Calu3 (cell line): Measurements from ENCODE around the gene CD55. TPM values are rescaled to one million over a fixed set of nuclear protein-coding genes. Genes with fewer than 3 reads are reported as not detected.

Experiments
- BruUV-seq: library from RNA; stranded (reverse); fragments of 400-500 nt; replicated peaks from 2 replicates; lab custom pipeline; 2021; lab: Mats Ljungman, UMichigan
- CTCF ChIA-PET: fragments of 300-600 bp; sonication (Branson Sonifier 250); formaldehyde crosslinking; loops from one replicate; lab custom pipeline; 2022; ENCODE audit warnings: antibody characterized with exemption; lab: Charles Lee
- DNase-seq: peaks from one replicate; pipeline ENCODE4 v3.0.0; 2022
- H3K27ac Mint-ChIP-seq: one replicate; pipeline ENCODE4 v1.8.0; 2022; ENCODE audit warnings: mixed read lengths; ENCODE audit not compliant: unreplicated experiment
- H3K27me3 Mint-ChIP-seq: one replicate; pipeline ENCODE4 v1.8.0; 2022; ENCODE audit warnings: mixed read lengths; ENCODE audit not compliant: unreplicated experiment
- H3K36me3 Mint-ChIP-seq: one replicate; pipeline ENCODE4 v1.8.0; 2022; ENCODE audit warnings: mild to moderate bottlenecking, moderate library complexity, mixed read lengths; ENCODE audit not compliant: insufficient read depth, unreplicated experiment
- H3K4me1 Mint-ChIP-seq: one replicate; pipeline ENCODE4 v1.8.0; 2022; ENCODE audit warnings: mild to moderate bottlenecking, low read depth, mixed read lengths; ENCODE audit not compliant: unreplicated experiment
- H3K4me3 Mint-ChIP-seq: one replicate; pipeline ENCODE4 v1.8.0; 2022; ENCODE audit warnings: mild to moderate bottlenecking, low read depth, moderate library complexity, mixed read lengths; ENCODE audit not compliant: unreplicated experiment
- H3K9me3 Mint-ChIP-seq: one replicate; pipeline ENCODE4 v1.8.0; 2022; ENCODE audit warnings: low read depth, mixed read lengths; ENCODE audit not compliant: unreplicated experiment
- CTCF ChIP-seq: fragments of 200-600 bp; IDR thresholded peaks from one replicate; pipeline ENCODE4 v1.8.0; 2022; ENCODE audit warnings: antibody characterized with exemption; ENCODE audit not compliant: unreplicated experiment
- intact Hi-C: fragments of 100-400 bp; cut with micrococcal nuclease; formaldehyde crosslinking; loops from one replicate; pipeline ENCODE4 v1.10.0; 2022; ENCODE audit not compliant: unreplicated experiment
- total RNA-seq: library from RNA; stranded (reverse); gene quantifications from 2 replicates; pipeline ENCODE4 v1.2.3, GENCODE V29; 2022

Gene CD55
- total RNA-seq, 1 experiment from 2014 or later: 106 TPM

- H3K4me1 Mint-ChIP-seq: peaks cover 27% of the 10 kb centered on the region
- no peak overlapping the region for H3K27ac Mint-ChIP-seq
- CTCF ChIA-PET: no interaction called here
- DNase-seq: no peak
- H3K9me3 Mint-ChIP-seq: peaks cover 6% of the 10 kb centered on the region
- no peaks in the 10 kb centered on the region for H3K27me3 Mint-ChIP-seq
- peaks cover 19% of the 10 kb centered on the region for H3K36me3 Mint-ChIP-seq
- no peak for TF ChIP-seq CTCF
- no peak overlapping the region for H3K4me3 Mint-ChIP-seq
- intact Hi-C loops: no loop called here
- BruUV-seq: no TSS peak
These were observed 67.2 kb downstream of the CD55 start for GRCh38 chr1:207388721-207389120.

GRCh38 chr1:207389728-207390464, 68.4 kb downstream of the CD55 start:
- CTCF ChIA-PET: interaction anchor here (1.4 kb wide), 1 partner anchor 68 kb away, joined by 5 read pairs; the partner anchor contains the start of gene CD55
- H3K36me3 Mint-ChIP-seq: peaks cover 25% of the 10 kb centered on the region
- H3K9me3 Mint-ChIP-seq: peaks cover 4% of the 10 kb centered on the region
- peak overlapping the region; percentile 93 for H3K27ac Mint-ChIP-seq
- peaks cover 39% of the 10 kb centered on the region for H3K4me1 Mint-ChIP-seq
- DNase-seq: no peak
- BruUV-seq: no TSS peak
- H3K4me3 Mint-ChIP-seq: no peak overlapping the region
- H3K27me3 Mint-ChIP-seq: no peaks in the 10 kb centered on the region
- no peak for TF ChIP-seq CTCF
- intact Hi-C loops: loop anchor here (5.0 kb wide), 1 partner anchor 68 kb away; the partner anchor contains the start of gene CD55

GRCh38 chr1:207393610-207394009, 72.1 kb downstream of the CD55 start:
- TF ChIP-seq CTCF: no peak
- intact Hi-C loops: loop anchor here (5.0 kb wide), 1 partner anchor 71 kb away; the partner anchor contains the start of gene CD55
- no peaks in the 10 kb centered on the region for H3K27me3 Mint-ChIP-seq
- peaks cover 25% of the 10 kb centered on the region for H3K36me3 Mint-ChIP-seq
- H3K9me3 Mint-ChIP-seq: no peaks in the 10 kb centered on the region
- peaks cover 60% of the 10 kb centered on the region for H3K4me1 Mint-ChIP-seq
- BruUV-seq: no TSS peak
- CTCF ChIA-PET: interaction anchor here (0.8 to 1.9 kb wide), 2 partner anchors 11 to 212 kb away, joined by 3 to 6 read pairs; no protein-coding TSS in a partner anchor
- peak overlapping the region; percentile 58 for H3K4me3 Mint-ChIP-seq
- peak; percentile 83 for DNase-seq
- peak overlapping the region; percentile 85 for H3K27ac Mint-ChIP-seq

GRCh38 chr1:207396168-207396746, 74.8 kb downstream of the CD55 start:
- CTCF ChIA-PET: no interaction called here
- Mint-ChIP-seq H3K4me1 (peaks cover 53% of the 10 kb centered on the region), H3K27ac (peak overlapping the region; percentile 14), H3K36me3 (peaks cover 20% of the 10 kb centered on the region), H3K9me3 (no peaks in the 10 kb centered on the region), H3K27me3 (no peaks in the 10 kb centered on the region), H3K4me3 (no peak overlapping the region)
- no peak for TF ChIP-seq CTCF
- DNase-seq: no peak
- intact Hi-C loops: no loop called here
- no TSS peak for BruUV-seq
